GM21737 (cell line): Measurements from ENCODE around the gene ZBTB40.

Experiments
- ATAC-seq: cut with Tn5 transposase; IDR thresholded peaks from one replicate; pipeline ENCODE4 v1.9.1; 2021; ENCODE audit warnings: mild to moderate bottlenecking, moderate library complexity; ENCODE audit not compliant: unreplicated experiment

The ZBTB40 gene

DNA sequence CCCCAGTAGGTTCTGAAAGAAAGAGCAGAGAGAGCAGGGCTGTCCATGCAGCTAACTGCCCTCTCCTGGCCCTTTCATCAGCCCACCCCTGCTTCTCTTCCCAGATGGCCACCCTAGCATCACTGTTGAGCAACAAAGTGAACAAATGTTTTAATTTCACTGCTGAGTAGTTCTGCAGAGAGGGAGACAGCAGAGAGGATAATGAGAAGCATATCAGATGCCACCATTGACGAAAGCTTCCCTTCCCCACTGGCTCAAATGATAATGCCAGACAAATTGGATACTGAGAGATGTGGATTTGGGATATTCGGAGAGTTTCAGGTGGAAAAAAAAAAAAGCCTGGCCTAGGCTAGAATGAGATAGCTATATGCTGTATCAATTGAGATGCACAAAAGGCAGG is 46.8 kb downstream of the ZBTB40 start:
- no peak for ATAC-seq

DNA sequence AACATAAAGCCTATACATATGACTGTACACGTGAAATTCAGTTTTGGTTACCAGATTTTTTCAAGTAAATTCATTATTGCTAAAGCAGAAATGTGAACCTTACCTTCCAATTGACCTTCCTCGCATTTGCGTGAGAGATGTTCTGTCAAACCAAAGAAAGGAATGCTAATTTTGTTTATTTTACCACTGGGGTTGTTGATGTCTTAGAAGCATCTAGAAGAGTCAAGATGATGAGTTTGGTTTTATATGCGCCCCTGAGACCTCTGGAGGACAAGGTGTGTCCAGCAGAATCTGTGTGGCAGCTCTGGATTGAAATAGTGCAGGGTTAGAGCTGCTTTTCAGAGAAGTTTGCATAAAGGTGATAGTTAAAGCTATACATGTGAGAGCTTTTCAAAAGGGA is 48.4 kb downstream of the ZBTB40 start:
- ATAC-seq: no peak

DNA sequence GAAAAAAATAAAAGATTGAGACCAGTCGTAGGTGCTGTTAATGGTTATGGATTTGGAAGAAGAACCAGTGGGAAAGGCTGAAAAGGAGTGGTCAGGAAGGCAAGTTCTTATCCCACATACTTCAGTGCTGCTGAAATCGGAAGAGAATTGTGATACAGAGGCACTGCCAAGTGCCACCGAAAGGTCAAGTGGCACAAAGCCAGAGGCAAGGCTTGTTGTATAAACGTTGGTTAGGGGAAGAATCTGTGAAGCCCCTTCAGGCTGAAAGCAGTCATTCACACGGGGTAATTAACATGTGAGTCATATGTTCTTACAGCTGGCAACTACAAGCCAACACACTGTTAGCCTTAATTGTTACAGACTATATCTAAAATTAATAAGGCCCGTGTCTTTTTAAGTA is 48.8 kb downstream of the ZBTB40 start:
- ATAC-seq: no peak

DNA sequence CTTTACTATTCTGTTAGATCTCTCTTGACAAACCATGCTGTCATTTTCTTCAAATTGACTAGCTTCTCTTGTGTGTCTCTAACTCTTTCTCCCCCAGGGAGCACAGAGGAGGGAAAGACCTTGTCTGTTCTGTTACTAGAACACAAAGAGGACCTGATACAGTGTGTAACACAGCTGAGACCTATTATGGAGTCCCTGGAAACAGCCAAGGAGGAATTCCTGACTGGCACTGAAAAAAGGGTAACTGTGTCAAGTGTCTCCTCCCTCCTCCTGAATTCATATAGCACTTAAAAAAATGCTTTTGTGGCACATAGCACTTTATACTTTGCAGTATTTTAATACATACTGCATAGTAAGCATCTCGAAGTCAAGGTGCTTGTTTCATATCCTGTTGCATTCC is 50.6 kb downstream of the ZBTB40 start:
- no peak for ATAC-seq

GRCh38 chr1:22503721-22504410 is 52.2 kb downstream of the ZBTB40 start:
- ATAC-seq: no peak

DNA sequence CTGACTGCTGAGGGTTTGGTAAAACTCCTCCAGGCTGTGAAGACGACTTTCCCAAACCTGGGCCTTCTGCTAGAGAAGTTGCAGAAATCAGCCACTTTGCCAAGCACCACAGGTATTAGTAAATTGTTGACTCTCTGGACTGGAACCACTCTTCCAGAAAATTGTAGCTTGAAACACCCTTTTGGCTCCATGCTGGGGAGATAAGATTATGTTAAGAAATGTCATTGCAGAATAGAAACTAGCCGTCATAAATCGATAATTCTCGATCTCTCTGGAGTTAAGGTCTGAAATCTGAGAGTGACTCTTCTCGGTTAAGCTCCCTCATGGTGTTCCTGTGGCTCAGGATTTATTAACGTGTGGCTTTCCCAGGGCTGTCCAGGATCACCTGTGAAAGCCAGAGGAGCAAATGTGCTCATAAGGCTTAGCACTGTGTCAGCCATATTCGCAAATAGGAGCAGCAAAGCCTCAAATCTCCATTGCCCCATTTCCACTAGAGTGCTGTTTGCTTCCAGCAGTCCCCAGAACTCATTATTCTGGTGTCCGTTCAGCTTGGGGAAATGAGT is 54.6 kb downstream of the ZBTB40 start:
- no peak for ATAC-seq

GRCh38 chr1:22507587-22507986 is 55.9 kb downstream of the ZBTB40 start:
- ATAC-seq: no peak

GRCh38 chr1:22508329-22508728 is 56.7 kb downstream of the ZBTB40 start:
- ATAC-seq: no peak

DNA sequence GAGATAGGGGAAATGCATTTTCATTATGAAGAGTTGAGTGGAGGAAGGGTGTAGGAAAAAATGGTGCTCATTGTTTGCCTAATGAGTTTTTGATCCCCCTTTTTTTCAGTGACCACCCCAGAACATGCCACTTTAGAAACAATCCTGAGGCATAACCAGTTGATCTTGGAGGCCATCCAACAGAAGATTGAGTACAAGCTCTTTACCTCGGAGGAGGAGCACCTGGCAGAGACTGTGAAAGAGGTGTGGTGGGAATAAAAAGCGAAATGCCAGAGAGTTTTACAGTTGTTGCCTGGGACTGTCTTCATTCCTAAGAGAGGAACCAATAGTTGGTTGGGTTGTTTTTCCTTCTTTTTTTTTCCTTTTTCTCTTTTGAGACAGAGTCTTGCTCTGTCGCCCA is 57.3 kb downstream of the ZBTB40 start:
- no peak for ATAC-seq

GRCh38 chr1:22509815-22510214 is 58.2 kb downstream of the ZBTB40 start:
- ATAC-seq: no peak

GRCh38 chr1:22512873-22513272 is 61.2 kb downstream of the ZBTB40 start:
- no peak for ATAC-seq

DNA sequence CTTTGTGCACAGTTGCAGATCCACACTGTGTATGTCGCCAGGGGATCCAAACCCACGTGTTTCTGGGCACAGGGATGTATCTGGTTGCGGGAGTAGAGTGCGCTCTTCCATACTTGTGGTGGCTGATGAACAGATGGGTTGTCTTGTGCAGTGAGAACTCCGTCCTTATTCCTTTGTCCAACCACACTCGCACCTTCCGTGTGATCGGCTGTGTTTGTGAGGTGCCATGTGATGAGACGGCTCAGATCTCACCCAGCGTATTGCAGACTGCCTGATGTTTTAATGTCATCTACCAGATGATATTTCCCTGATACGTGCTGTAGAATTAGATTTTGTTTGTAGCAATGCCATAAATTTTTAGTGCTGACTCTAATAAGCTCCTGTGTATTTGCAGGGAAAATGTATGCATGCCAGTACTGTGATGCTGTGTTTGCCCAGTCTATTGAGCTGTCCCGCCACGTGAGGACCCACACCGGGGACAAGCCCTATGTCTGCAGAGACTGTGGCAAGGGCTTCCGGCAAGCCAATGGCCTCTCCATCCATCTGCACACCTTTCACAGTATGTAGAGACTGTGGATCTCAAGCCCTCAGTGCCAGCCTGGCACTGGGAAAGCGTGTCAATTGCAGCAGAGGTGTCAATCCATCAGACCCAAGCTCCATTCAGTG is 65.4 kb downstream of the ZBTB40 start:
- ATAC-seq: no peak

GRCh38 chr1:22517956-22518355 is 66.3 kb downstream of the ZBTB40 start:
- no peak for ATAC-seq

GRCh38 chr1:22518379-22518778 is 66.7 kb downstream of the ZBTB40 start:
- ATAC-seq: no peak

DNA sequence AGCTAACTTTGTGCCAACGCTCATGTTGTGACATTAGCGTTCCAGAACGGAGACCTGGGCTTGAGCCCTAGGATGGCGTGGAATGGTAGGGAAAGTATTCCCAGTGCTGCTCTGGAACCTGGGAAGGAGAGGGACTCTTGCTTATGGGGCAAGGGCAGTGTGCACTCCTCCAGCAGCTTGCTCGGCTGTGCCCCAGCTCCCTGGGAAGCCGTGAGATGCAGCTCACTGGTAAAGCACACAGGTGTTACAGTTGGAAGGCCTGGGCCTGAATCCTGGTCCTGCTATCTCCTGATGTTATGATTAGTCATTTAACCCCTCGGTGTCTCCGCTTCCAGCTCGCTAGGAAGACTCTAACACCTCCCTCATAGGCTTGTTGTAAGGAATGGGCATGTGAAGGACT is 69.2 kb downstream of the ZBTB40 start:
- ATAC-seq: no peak

GRCh38 chr1:22521692-22522091 is 70.0 kb downstream of the ZBTB40 start:
- no peak for ATAC-seq

- no peak for ATAC-seq
Observed at GRCh38 chr1:22522221-22522743, 70.6 kb downstream of the ZBTB40 start.

DNA sequence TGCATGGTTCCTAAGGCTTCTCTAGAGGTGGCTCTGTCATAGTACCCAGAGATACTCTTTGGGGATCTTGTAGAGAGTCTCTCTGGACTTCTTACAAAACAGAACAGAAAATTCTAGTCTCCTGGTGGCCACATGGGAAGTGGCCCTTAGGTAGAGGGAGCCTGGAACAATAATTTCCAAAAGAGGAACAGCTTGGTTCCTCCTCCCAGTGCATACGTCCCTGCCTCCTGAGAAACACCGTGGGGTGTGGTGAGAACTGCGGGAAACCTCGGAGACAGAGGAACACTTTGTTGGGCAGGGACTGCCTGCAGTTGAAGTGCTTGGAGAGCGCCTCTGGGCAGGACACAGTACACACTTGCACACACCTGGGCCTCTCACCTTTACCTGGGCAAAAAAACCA is 72.8 kb downstream of the ZBTB40 start:
- no peak for ATAC-seq

DNA sequence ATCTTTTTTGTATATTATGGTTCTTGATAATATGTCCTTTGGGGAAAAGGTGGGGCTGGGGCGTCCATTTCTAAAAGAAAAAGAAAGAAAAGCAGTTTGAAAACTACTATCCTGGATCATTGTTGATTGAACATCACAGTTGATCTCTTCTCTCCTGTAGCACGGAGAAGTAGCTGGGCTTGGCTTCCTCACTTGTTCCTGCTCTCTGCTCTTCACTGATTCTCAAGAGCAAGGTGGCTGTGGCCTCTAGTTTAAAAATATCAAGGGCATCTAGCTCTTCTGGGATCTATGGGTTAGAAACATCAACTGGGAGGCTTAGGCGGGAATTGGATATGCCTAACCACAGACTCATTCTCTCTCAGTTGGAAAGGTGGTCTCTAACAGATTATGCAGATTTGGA is 73.6 kb downstream of the ZBTB40 start:
- ATAC-seq: no peak

- no peak for ATAC-seq
Observed at GRCh38 chr1:22525646-22526045, 74.0 kb downstream of the ZBTB40 start.

DNA sequence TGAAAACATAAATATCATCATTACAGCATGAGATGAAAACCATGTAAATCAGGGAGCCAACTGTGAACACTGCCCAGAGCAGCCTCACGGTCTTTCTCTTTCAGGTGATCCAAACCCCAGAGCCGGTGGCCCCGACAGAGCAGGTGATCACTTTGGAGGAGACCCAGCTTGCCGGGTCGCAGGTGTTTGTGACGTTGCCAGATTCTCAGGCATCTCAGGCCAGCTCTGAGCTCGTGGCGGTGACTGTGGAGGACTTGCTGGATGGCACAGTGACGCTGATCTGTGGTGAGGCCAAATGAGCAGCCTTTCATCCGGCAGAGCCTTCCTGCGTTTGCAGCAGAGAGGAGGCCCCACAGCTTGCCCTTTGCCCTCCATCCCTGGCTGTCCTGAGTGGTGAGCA is 74.4 kb downstream of the ZBTB40 start:
- ATAC-seq: no peak

DNA sequence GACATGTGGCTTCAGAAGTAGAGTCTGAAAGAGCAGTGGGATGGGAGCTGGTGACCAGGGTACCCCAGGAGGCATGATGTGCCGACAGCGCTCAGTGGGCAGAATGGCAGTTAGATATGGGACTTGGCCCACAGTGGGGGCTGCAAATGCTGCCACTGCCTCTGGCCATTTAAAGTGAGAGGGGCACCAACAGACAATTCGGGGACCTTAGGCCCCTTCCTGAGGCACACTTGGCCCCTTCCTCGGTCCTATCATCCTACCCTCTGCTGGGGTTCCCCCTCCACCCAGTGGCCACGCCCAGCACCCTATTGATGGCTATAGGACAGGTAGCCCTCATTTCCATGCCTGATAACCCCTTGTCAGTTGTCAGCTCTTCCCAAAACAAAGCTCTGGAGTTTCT is 75.0 kb downstream of the ZBTB40 start:
- no peak for ATAC-seq
